Tibial nerve (tissue), 4 donors: Measurements from ENCODE around the gene COL25A1. TPM values are rescaled to one million over a fixed set of nuclear protein-coding genes. Genes with fewer than 3 reads are reported as not detected.

Experiments used
- DNase-seq, 2 donors: peaks; one replicate each; pipeline ENCODE4 v3.0.0-alpha.2; 2019; ENCODE audit warnings: low spot score in 2 of 2
- H3K27ac ChIP-seq, 4 donors: fragments of 200-600 bp; sonication (generic) in 3 of 4; one replicate each; pipeline ENCODE4 v1.5.1; 2017 to 2019; ENCODE audit warnings: mild to moderate bottlenecking in 1 of 4
- H3K27me3 ChIP-seq, 2 donors: fragments of 200-600 bp; sonication (generic) in 1 of 2; one replicate each; pipeline versions ENCODE4 v1.5.1 to v1.6.0; 2017 to 2019
- H3K36me3 ChIP-seq, 3 donors: fragments of 200-600 bp; sonication (generic); one replicate each; pipeline ENCODE4 v1.5.1; 2018 to 2019
- H3K4me1 ChIP-seq, 4 donors: fragments of 200-600 bp; sonication (generic) in 3 of 4; one replicate each; pipeline ENCODE4 v1.5.1; 2017 to 2019
- H3K4me3 ChIP-seq, 4 donors: fragments of 200-600 bp; sonication (generic) in 3 of 4; one replicate each; pipeline ENCODE4 v1.5.1; 2017 to 2019; ENCODE audit warnings: mild to moderate bottlenecking in 1 of 4, moderate library complexity in 1 of 4
- H3K9me3 ChIP-seq, 4 donors: fragments of 200-600 bp; sonication (generic) in 3 of 4; one replicate each; pipeline ENCODE4 v1.5.1; 2017 to 2019
- CTCF ChIP-seq, 5 experiments: fragments of 200-600 bp in 3 of 5; fragments of 450-650 bp in 2 of 5; sonication (generic) in 3 of 5; IDR thresholded peaks; one replicate each; pipeline ENCODE4 v1.5.1; 2016 to 2019; ENCODE audit warnings: antibody characterized with exemption in 5 of 5, mild to moderate bottlenecking in 3 of 5, moderate library complexity in 2 of 5
- EP300 ChIP-seq, 2 donors: sonication (generic); formaldehyde crosslinking; IDR thresholded peaks; one replicate each; pipeline ENCODE4 v1.6.1; 2017; ENCODE audit warnings: antibody characterized with exemption in 2 of 2, mild to moderate bottlenecking in 1 of 2
- POLR2A ChIP-seq, 2 donors: fragments of 450-650 bp; IDR thresholded peaks; one replicate each; pipeline ENCODE4 v1.6.1; 2017; ENCODE audit warnings: antibody characterized with exemption in 2 of 2, mild to moderate bottlenecking in 2 of 2, moderate library complexity in 2 of 2
- WGBS, 2 donors: methylation state at CpG; one replicate each; pipeline ENCODE4 v1.1.5; 2018; 5-methylcytosine and 5-hydroxymethylcytosine counted together
- total RNA-seq, 4 donors: library from RNA; depleted of rRNA; stranded (reverse); fragments of >200 nt; gene quantifications; one replicate each; pipeline ENCODE4 v1.1.0, GENCODE V29; 2016

The COL25A1 gene
- total RNA-seq, 4 donors from 2014 or later: 1.5 to 4.1 (median 2.3) TPM

DNA sequence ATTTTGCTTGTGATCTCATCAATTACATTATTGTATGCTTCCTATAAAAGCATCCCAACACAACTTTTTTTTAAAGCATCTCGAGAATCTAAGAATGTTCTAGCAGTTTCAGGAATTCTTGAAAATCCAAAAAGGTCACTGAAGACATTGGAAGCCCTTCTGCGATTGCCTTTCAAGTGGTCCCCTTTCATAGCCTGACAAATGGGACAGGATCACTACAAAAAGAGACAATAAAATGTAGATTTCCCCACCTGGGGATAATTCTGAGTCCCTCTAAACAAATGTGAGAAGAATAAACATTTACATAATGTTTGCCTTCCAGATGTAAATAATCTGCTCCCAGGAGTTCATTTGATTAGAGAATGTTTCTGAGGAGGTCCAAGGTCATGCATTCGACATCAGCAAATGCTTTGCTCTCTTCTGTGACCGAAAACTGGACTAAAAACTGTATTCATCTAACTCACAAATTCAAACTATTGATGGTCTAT is 116.0 kb downstream of the COL25A1 start:
- DNase-seq: no peak
- H3K9me3 ChIP-seq: no peaks in the 10 kb centered on the region
- H3K4me1 ChIP-seq: peaks cover 0 to 10% (median 3%) of the 10 kb centered on the region in 4 donors
- 56 to 58% methylated on average over 4 of the region's 4 CpGs for WGBS, 2 donors
- H3K27me3 ChIP-seq: no peaks in the 10 kb centered on the region
- TF ChIP-seq POLR2A (IDR thresholded peaks at IDR 0.05): no peak
- TF ChIP-seq EP300 (IDR thresholded peaks at IDR 0.05): no peak
- no peak for TF ChIP-seq CTCF (IDR thresholded peaks at IDR 0.05)
- no peak overlapping the region for H3K27ac ChIP-seq
- no peaks in the 10 kb centered on the region for H3K36me3 ChIP-seq
- H3K4me3 ChIP-seq: no peak overlapping the region

DNA sequence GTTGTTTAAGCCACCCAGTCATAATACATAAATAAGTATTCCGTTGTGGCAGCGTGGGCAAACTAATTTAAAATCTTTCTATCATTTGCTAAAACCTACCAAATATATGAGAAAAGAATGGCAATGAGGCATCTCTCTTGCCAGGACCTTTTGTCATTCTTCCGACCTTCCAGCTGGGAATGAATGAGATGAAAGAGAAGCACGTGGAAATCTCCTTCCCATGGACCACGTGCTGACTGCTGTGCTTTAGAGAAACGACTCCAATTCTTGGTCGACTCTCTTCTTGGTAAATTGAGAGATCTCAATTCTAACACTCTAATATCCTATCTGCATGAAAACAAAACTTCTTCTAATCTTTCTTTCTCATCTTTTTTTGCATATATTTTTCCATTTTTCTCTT is 116.5 kb downstream of the COL25A1 start:
- Histone ChIP-seq H3K27me3 (no peaks in the 10 kb centered on the region), H3K9me3 (no peaks in the 10 kb centered on the region), H3K4me1 (peaks cover 0 to 10% (median 3%) of the 10 kb centered on the region in 4 donors), H3K36me3 (no peaks in the 10 kb centered on the region), H3K4me3 (no peak overlapping the region), H3K27ac (no peak overlapping the region)
- WGBS, 2 donors: 63 to 67% methylated on average over 7 of the region's 7 CpGs
- TF ChIP-seq EP300 (IDR thresholded peaks at IDR 0.05): no peak
- TF ChIP-seq POLR2A (IDR thresholded peaks at IDR 0.05): no peak
- no peak for TF ChIP-seq CTCF (IDR thresholded peaks at IDR 0.05)
- DNase-seq: no peak

- no peaks in the 10 kb centered on the region for H3K36me3 ChIP-seq
- no peak for DNase-seq
- H3K9me3 ChIP-seq: no peaks in the 10 kb centered on the region
- no peaks in the 10 kb centered on the region for H3K27me3 ChIP-seq
- TF ChIP-seq POLR2A (IDR thresholded peaks at IDR 0.05) (no peak), EP300 (IDR thresholded peaks at IDR 0.05) (no peak), CTCF (IDR thresholded peaks at IDR 0.05) (no peak)
- no peak overlapping the region for H3K27ac ChIP-seq
- H3K4me1 ChIP-seq: peaks cover 0 to 10% (median 3%) of the 10 kb centered on the region in 4 donors
- 73 to 82% methylated on average over 2 of the region's 2 CpGs for WGBS, 2 donors
- no peak overlapping the region for H3K4me3 ChIP-seq
These were observed 116.9 kb downstream of the COL25A1 start for GRCh38 chr4:109185548-109185947.

DNA sequence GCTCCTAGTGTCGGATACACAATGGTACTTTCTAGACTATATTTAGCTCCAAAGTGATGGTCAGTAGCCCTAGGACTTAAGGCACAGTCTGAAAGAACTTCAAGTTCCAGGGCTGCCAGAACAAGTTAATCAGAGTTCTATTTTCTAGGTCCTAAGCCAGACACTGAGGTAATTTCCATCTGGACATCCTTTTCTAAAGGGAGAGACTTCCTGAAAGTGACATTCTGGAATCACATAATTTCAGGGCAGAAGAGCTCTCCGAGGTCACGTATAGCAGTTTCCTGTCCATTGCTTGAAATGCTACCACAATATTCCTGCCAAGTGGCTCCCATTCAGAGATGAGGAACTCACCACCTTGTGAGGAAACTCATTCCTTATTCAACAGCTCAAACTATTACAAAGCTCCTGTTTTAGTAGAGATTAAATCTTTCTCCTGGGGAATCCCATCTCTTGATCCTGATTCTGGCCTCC is 117.9 kb downstream of the COL25A1 start:
- H3K9me3 ChIP-seq: no peaks in the 10 kb centered on the region
- 48 to 59% methylated on average over 3 of the region's 3 CpGs for WGBS, 2 donors
- H3K27ac ChIP-seq: peak overlapping the region in 3 of 4 donors; percentile 8 to 73 (median 34)
- H3K36me3 ChIP-seq: no peaks in the 10 kb centered on the region
- H3K4me1 ChIP-seq: peaks cover 0 to 10% (median 3%) of the 10 kb centered on the region in 4 donors
- no peak overlapping the region for H3K4me3 ChIP-seq
- H3K27me3 ChIP-seq: no peaks in the 10 kb centered on the region
- DNase-seq: peak in 1 of 2 donors; percentile 19
- TF ChIP-seq EP300 (IDR thresholded peaks at IDR 0.05) (peak in 1 of 2 donors; percentile 66), CTCF (IDR thresholded peaks at IDR 0.05) (no peak)

DNA sequence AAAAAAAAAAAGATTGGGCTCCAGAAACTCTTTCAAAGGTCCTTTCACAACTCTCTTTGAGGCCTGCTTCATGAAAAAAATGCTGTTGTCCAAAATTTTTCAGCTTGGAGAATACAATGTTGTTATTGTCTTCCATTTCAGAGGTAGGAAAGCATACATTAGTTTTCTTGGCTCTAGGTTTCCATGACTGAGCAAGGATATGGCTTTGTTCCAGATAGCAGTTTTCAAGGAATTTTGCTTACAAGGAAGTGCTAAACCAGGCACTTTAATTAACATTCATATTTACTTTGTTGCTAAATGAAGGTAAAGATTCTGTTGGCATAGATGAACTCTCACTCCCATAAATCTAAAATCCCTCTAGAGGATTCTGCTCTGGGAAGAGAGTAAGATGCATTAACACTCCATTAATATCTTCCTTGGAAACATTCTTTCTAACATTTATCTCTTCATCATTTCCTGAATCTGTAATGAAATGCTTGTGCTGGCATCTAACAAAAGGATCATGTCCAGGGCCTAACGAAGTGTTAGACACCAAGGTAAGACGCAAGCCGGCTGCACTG is 118.4 kb downstream of the COL25A1 start:
- no peak for DNase-seq
- peaks cover 0 to 10% (median 3%) of the 10 kb centered on the region in 4 donors for H3K4me1 ChIP-seq
- no peaks in the 10 kb centered on the region for H3K9me3 ChIP-seq
- no peaks in the 10 kb centered on the region for H3K27me3 ChIP-seq
- 39 to 50% methylated on average over 3 of the region's 3 CpGs for WGBS, 2 donors
- H3K4me3 ChIP-seq: no peak overlapping the region
- H3K36me3 ChIP-seq: no peaks in the 10 kb centered on the region
- TF ChIP-seq POLR2A (IDR thresholded peaks at IDR 0.05): no peak
- no peak for TF ChIP-seq EP300 (IDR thresholded peaks at IDR 0.05)
- TF ChIP-seq CTCF (IDR thresholded peaks at IDR 0.05): no peak
- H3K27ac ChIP-seq: peak overlapping the region in 2 of 4 donors; percentile 34 to 73
